Loucy (cell line): ENCODE measurements around the gene LUZP1.

Source experiments
- H2AFZ ChIP-seq: fragments of 200-600 bp; sonication (generic); 2 replicates; pipeline ENCODE4 v1.6.0; 2016; ENCODE audit warnings: antibody characterized with exemption, mild to moderate bottlenecking, low read length, moderate library complexity
- H3F3A ChIP-seq: fragments of 200-600 bp; 2 replicates; pipeline ENCODE4 v1.6.0; 2016; ENCODE audit warnings: antibody characterized with exemption, low read depth, mild to moderate bottlenecking
- H3K27me3 ChIP-seq: fragments of 200-600 bp; sonication (generic); 2 replicates; pipeline ENCODE4 v1.6.1; 2014; ENCODE audit warnings: low read length, mild to moderate bottlenecking; ENCODE audit not compliant: insufficient read depth, poor library complexity, severe bottlenecking
- H3K36me3 ChIP-seq: fragments of 200-600 bp; sonication (generic); 2 replicates; pipeline ENCODE4 v1.6.1; 2016; ENCODE audit warnings: low read length; ENCODE audit not compliant: insufficient read depth
- H3K4me1 ChIP-seq: fragments of 200-600 bp; sonication (generic); 2 replicates; pipeline ENCODE4 v1.5.1; 2014; ENCODE audit warnings: low read length, mild to moderate bottlenecking; ENCODE audit not compliant: insufficient read depth, poor library complexity, severe bottlenecking
- H3K4me2 ChIP-seq: fragments of 200-600 bp; sonication (generic); 2 replicates; pipeline ENCODE4 v1.6.0; 2014; ENCODE audit warnings: antibody characterized with exemption, low read length, low read depth, mild to moderate bottlenecking; ENCODE audit not compliant: poor library complexity, severe bottlenecking
- H3K4me3 ChIP-seq: fragments of 200-600 bp; sonication (generic); 2 replicates; pipeline ENCODE4 v1.5.1; 2014; ENCODE audit warnings: low read length, mild to moderate bottlenecking, mixed read lengths; ENCODE audit not compliant: poor library complexity, severe bottlenecking
- H3K79me2 ChIP-seq: fragments of 200-600 bp; sonication (generic); 2 replicates; pipeline ENCODE4 v1.6.1; 2014; ENCODE audit warnings: low read length; ENCODE audit not compliant: insufficient read depth
- H3K9ac ChIP-seq: fragments of 200-600 bp; sonication (generic); 2 replicates; pipeline ENCODE4 v1.6.0; 2014; ENCODE audit warnings: mild to moderate bottlenecking, low read depth, low read length, moderate library complexity; ENCODE audit not compliant: poor library complexity, severe bottlenecking
- H3K9me2 ChIP-seq: fragments of 200-600 bp; sonication (generic); replicated peaks from 2 replicates; pipeline ENCODE4 v1.6.1; 2016; ENCODE audit warnings: low read depth, low read length, mixed read lengths
- H3K9me3 ChIP-seq: fragments of 200-600 bp; sonication (generic); 2 replicates; pipeline ENCODE4 v1.6.1; 2014; ENCODE audit warnings: mild to moderate bottlenecking, antibody characterized with exemption, low read length, low read depth; ENCODE audit not compliant: insufficient read depth
- H4K20me1 ChIP-seq: fragments of 200-600 bp; sonication (generic); 2 replicates; pipeline ENCODE4 v1.6.0; 2014; ENCODE audit warnings: antibody characterized with exemption, low read length, mild to moderate bottlenecking; ENCODE audit not compliant: insufficient read depth, poor library complexity, severe bottlenecking
- CTCF ChIP-seq: fragments of 200-600 bp; sonication (generic); conservative IDR thresholded peaks from 2 replicates; pipeline ENCODE4 v1.5.1; 2014; ENCODE audit warnings: mild to moderate bottlenecking, antibody characterized with exemption, low read length
- EZH2phosphoT487 ChIP-seq: fragments of 200-600 bp; IDR thresholded peaks from 2 replicates; pipeline ENCODE4 v1.6.1; 2018; ENCODE audit warnings: antibody characterized with exemption, mild to moderate bottlenecking, moderate library complexity, borderline replicate concordance

Gene LUZP1

GRCh38 chr1:23200883-23201282 is 32.2 kb upstream of the LUZP1 start:
- no peaks in the 10 kb centered on the region for H3F3A ChIP-seq
- H3K9me2 ChIP-seq: no peaks in the 10 kb centered on the region
- TF ChIP-seq EZH2phosphoT487: no peak
- no peak for TF ChIP-seq CTCF
- H3K4me3 ChIP-seq: no peak overlapping the region
- H3K9ac ChIP-seq: no peak overlapping the region
- no peaks in the 10 kb centered on the region for H3K36me3 ChIP-seq
- no peaks in the 10 kb centered on the region for H4K20me1 ChIP-seq
- H3K4me1 ChIP-seq: no peaks in the 10 kb centered on the region
- H2AFZ ChIP-seq: no peak overlapping the region
- H3K27me3 ChIP-seq: no peaks in the 10 kb centered on the region
- no peaks in the 10 kb centered on the region for H3K79me2 ChIP-seq
- H3K4me2 ChIP-seq: no peak overlapping the region
- no peaks in the 10 kb centered on the region for H3K9me3 ChIP-seq

GRCh38 chr1:23198373-23198772 is 29.7 kb upstream of the LUZP1 start:
- Histone ChIP-seq H2AFZ (no peak overlapping the region), H3F3A (no peaks in the 10 kb centered on the region), H3K4me2 (no peak overlapping the region), H3K79me2 (no peaks in the 10 kb centered on the region), H3K4me3 (no peak overlapping the region), H3K4me1 (no peaks in the 10 kb centered on the region), H3K36me3 (no peaks in the 10 kb centered on the region), H4K20me1 (no peaks in the 10 kb centered on the region), H3K9me2 (no peaks in the 10 kb centered on the region), H3K9ac (no peak overlapping the region), H3K9me3 (no peaks in the 10 kb centered on the region), H3K27me3 (no peaks in the 10 kb centered on the region)
- TF ChIP-seq EZH2phosphoT487 (no peak), CTCF (no peak)

- Histone ChIP-seq H3F3A (no peaks in the 10 kb centered on the region), H2AFZ (no peak overlapping the region; the same call in 1 of the 2 replicates), H3K4me2 (no peak overlapping the region), H3K9ac (no peak overlapping the region), H3K9me3 (no peaks in the 10 kb centered on the region), H4K20me1 (no peaks in the 10 kb centered on the region), H3K4me1 (no peaks in the 10 kb centered on the region), H3K4me3 (no peak overlapping the region), H3K9me2 (no peaks in the 10 kb centered on the region), H3K36me3 (no peaks in the 10 kb centered on the region), H3K79me2 (no peaks in the 10 kb centered on the region), H3K27me3 (no peaks in the 10 kb centered on the region)
- TF ChIP-seq CTCF: no peak
- TF ChIP-seq EZH2phosphoT487: no peak
These were observed 28.1 kb upstream of the LUZP1 start for GRCh38 chr1:23196627-23197328.
